ENCODE measurements around the gene DNAH3.

GRCh38 chr16:21103941-21104860, 46.4 kb downstream of the DNAH3 start:
- no peak for TF ChIP-seq CTCF (IDR thresholded peaks at IDR 0.05; ENCODE audit: low read depth, low read length)
- no peak for TF ChIP-seq EZH2phosphoT487 (IDR thresholded peaks at IDR 0.05; ENCODE audit: low read depth)
